ENCODE results near the gene SSX7.

DNA sequence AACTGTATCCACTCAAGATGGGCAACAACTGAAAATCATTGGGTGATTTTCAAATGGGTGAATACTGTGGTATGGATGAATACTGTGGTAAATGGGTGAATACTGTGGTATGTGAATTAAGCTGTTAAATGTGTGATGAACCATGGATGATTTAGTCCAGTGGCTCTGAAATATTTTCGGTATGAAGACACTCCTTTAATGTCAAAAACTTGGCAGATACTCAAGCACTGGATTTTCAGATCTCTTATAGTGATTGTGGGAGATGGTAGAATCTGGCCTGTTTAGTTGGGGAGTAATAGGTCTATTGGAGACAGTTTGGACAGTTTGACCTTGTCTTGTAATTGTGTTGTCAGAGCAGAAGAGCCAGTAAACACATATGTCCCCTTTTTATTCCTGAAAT lies 45.7 kb downstream of the SSX7 start:
- TF ChIP-seq, protein P1, sequence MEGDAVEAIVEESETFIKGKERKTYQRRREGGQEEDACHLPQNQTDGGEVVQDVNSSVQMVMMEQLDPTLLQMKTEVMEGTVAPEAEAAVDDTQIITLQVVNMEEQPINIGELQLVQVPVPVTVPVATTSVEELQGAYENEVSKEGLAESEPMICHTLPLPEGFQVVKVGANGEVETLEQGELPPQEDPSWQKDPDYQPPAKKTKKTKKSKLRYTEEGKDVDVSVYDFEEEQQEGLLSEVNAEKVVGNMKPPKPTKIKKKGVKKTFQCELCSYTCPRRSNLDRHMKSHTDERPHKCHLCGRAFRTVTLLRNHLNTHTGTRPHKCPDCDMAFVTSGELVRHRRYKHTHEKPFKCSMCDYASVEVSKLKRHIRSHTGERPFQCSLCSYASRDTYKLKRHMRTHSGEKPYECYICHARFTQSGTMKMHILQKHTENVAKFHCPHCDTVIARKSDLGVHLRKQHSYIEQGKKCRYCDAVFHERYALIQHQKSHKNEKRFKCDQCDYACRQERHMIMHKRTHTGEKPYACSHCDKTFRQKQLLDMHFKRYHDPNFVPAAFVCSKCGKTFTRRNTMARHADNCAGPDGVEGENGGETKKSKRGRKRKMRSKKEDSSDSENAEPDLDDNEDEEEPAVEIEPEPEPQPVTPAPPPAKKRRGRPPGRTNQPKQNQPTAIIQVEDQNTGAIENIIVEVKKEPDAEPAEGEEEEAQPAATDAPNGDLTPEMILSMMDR (IDR thresholded peaks at IDR 0.05) = no peak
- TF ChIP-seq POLR2A (IDR thresholded peaks at IDR 0.05) (no peak), EP300 (IDR thresholded peaks at IDR 0.05) (no peak)

All from tibial nerve (tissue), 4 donors.